Left ventricle myocardium superior (tissue), 1 donor: Measurements from ENCODE around the gene PRKAR1A. TPM values are rescaled to one million over a fixed set of nuclear protein-coding genes. Genes with fewer than 3 reads are reported as not detected.

Experiments used
- ATAC-seq: fragments of 200-7000 bp; cut with Tn5 transposase; one replicate; pipeline ENCODE4 v1.9.1; 2020; ENCODE audit warnings: mild to moderate bottlenecking, moderate library complexity
- DNase-seq: peaks from one replicate; pipeline ENCODE4 v3.0.0-alpha.2; 2020
- intact Hi-C: fragments of 100-400 bp; cut with micrococcal nuclease; formaldehyde crosslinking; loops from one replicate; pipeline ENCODE4 v1.11.0; 2022
- total RNA-seq: library from RNA; stranded (reverse); fragmentation: NEBNext Ultra II Directional; extraction: Animal tissue kit (Norgen Biotek cat#: 25700); gene quantifications from one replicate; pipeline ENCODE4 v1.2.1, GENCODE V29; 2021
- donor health status: DM: no; HTN: yes; CAD: no; lungs with severe emphysema.

The PRKAR1A gene
- total RNA-seq, 1 donor from 2014 or later, result 599 TPM

- ATAC-seq (no peak), DNase-seq (no peak)
- intact Hi-C loops, result loop anchor here (10.0 kb wide), 1 partner anchor 220 kb away; no protein-coding TSS in a partner anchor
These were observed 22.5 kb downstream of the PRKAR1A start for GRCh38 chr17:68534695-68535088.

DNA sequence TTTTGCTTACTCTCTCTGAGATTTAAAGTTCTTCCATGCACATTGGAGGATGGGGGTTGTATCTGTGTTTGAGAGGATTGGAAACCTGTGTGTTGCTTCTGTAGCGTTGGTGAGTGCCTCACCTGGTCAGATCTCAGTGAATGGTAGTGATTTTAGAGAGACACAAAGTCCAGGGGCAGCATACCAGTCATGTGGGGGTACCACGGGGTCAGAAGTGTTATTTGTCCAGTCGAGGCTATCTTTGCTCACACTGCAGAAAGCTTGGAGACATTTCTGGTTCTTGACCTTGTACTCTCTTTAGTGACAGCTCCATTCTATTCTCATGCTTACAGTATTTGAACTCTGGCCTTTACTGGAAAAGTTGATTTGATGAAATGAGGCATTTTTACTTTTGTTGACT is 23.7 kb downstream of the PRKAR1A start:
- ATAC-seq (no peak), DNase-seq (no peak)
- intact Hi-C loops, result loop anchor here (10.0 kb wide), 1 partner anchor 219 kb away; no protein-coding TSS in a partner anchor

- peak; percentile 18 for ATAC-seq
- intact Hi-C loops, result loop anchor here (10.0 kb wide), 1 partner anchor 215 kb away; no protein-coding TSS in a partner anchor
- DNase-seq, result no peak
These were observed 27.6 kb downstream of the PRKAR1A start for GRCh38 chr17:68539548-68540467.

- ATAC-seq, result peak; percentile 8
- intact Hi-C loops, result no loop called here
These were observed 28.8 kb downstream of the PRKAR1A start for GRCh38 chr17:68540981-68541380.

GRCh38 chr17:68541816-68542215 is 29.6 kb downstream of the PRKAR1A start:
- peak; percentile 1 for ATAC-seq
- intact Hi-C loops, result no loop called here
- no peak for DNase-seq

More at GRCh38 chr17:68540981-68541380, 28.8 kb downstream of the PRKAR1A start:
- DNase-seq, result no peak

GRCh38 chr17:68542698-68543463 is 30.7 kb downstream of the PRKAR1A start:
- DNase-seq, result no peak
- ATAC-seq, result no peak
- intact Hi-C loops, result no loop called here

DNA sequence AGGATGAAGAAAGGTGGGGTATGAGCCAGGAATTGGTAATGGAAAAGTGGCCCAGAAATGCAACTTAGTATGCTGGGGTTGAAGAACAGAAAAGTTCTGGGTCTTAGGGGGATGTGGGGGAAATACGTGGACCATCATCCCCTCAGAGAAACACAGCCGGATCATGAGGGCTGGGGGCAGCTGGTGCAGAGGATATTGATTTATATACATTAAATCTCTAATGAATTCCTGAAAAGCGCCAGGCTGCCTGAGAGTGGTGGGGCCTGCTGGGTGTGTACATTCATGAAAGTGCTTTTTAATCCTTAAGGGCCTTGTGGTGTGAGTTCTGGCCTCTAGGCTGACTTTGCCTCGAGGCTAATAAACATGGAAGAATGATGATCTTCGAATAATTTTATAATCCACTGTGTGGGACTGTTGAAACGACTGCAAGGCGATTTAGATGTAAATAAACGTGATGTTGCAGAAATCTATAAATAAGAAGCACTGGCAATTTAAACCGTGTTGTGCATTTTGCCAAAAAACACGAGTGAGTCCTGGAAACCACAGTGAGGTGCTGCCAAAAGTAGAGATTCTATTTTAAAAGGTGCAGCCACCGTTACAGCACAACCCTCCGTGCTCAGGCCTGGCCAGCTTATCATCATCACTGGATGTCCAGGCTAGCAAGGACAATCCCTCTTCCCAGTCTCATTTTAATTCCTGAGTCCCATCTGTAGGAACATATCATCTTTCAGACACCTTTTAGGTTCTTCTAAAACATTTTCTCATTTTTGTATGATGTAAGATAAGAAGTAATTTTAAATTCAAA is 32.1 kb downstream of the PRKAR1A start:
- ATAC-seq (peak; percentile 26), DNase-seq (no peak)
- intact Hi-C loops, result no loop called here

DNA sequence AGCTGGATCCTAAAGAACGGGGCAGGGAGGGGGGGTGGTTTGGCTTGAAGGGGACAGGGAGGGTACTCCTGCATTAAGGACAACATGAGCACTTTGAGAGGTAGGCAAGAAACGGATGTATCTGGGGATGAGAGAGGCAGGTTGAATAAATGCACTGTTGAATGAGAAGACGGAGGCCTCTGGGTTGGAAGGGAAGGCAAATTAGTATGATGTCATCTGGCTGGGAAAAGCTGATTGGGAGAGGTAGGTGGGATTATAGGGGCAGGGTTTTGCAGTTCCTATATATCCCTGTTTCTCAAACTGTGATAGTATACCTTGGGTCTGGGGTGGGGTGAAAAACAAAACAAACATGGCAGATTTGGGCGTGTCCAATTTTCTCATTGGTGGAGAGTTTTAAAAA is 44.3 kb downstream of the PRKAR1A start:
- ATAC-seq, result no peak
- DNase-seq, result no peak

GRCh38 chr17:68559316-68559715 is 47.1 kb downstream of the PRKAR1A start:
- no peak for DNase-seq
- intact Hi-C loops, result no loop called here
- ATAC-seq, result no peak

More for the DNA sequence above, 44.3 kb downstream of the PRKAR1A start:
- intact Hi-C loops, result no loop called here

DNA sequence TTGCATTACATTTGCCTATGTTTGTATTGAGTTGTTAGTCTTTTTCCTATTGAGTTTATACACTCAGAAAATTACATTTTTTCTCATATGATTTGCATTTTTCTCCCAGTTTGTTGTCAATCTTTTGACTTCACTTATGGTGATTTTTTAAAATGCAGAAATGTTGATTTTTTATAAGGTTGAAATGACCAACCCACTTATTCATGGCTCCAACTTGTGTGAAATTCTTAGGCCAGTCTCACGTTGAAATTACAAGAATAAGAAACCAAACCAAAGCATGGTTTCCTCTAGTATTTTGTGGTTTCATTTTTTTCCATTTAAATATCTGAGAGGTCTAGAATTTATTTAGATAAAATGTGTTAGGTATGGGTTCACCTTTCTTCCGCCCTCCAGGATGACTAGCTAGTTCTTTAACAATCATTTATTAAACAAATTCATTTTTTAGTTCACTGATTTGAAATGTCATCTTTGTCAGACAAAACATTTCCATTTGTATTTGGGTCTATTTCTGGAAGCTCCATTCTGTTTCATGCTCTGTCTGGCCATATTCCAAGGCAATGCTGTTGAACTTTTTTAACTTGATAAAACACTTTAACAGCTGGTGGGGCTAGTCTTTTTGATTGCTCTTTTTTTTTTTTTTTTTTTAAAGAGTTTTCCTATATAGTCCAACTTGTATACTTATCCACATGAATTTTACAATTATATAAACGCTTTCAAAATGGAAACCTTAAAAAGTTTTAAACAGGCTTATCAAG is 48.9 kb downstream of the PRKAR1A start:
- DNase-seq (no peak), ATAC-seq (peak; percentile 45)
- intact Hi-C loops, result no loop called here

GRCh38 chr17:68562736-68563135 is 50.5 kb downstream of the PRKAR1A start:
- ATAC-seq, result no peak
- intact Hi-C loops, result no loop called here
- no peak for DNase-seq

DNA sequence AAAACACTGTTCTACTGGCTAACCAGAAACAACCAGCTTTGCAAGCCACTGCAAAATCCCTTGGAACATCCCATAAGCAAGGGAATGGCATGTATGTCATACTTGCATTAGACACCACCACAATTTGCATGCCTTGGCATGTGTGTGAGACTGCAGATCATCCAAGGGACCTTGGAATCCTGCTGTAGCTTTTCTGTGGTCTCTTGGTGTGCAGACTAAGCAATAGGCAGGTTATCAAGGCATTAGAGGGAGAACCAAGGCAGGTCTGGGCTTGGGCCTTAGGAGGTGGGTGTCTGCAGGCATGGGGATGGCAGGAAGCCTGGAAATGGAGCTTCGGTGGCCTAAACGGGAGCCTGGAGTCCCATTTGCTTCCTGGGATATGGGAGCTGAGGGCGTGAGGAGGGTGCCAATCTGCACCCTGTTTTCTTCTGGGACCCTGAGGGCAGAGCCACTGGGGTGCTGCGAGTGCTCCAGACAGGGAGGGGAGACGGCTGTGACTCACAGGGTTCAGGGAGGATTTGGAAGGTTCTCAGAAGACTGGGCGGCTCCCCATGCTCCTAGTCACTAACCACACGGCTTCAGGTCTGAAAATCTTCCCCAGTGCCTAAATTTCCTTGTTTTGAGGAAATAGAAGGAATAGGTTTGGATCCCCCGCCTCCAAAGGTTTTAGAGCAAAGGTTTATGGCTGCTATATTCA is 52.3 kb downstream of the PRKAR1A start:
- intact Hi-C loops, result no loop called here
- ATAC-seq (no peak), DNase-seq (no peak)

DNA sequence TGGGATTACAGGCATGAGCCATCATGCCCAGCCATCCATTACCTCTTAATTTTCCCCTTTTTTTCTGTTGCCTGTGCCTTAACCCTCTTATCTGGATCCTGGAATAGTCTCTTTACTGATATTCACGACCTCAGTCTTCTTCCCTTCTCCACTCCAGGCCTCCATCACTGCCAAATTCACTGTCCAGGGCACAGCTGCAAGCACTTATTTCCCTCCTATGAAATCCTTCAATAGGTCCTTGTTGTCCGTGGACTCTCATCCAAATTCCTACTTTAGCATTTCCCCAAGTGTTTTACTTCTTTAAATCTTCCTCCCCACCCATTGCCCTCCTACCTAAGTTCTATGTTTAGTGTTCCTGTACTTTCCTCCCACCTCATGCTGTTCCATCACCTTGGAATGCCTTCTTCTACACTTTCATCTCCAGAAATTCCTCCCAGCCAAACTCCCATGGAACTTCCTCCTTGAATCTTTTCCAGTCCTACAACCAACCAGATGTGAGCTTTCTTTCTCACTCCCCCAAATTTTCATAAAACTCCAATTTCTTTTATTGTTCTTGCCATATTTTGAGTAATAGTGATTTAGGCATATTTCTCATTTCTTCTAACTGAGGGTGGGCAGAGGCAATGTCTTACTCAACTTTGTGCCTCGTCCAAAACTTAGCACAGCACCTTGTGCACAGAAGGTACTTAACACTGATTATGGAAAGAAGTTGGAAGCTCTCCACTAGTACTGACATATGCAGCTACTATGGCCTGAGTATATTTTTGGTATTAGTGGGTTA is 53.6 kb downstream of the PRKAR1A start:
- no peak for DNase-seq

DNA sequence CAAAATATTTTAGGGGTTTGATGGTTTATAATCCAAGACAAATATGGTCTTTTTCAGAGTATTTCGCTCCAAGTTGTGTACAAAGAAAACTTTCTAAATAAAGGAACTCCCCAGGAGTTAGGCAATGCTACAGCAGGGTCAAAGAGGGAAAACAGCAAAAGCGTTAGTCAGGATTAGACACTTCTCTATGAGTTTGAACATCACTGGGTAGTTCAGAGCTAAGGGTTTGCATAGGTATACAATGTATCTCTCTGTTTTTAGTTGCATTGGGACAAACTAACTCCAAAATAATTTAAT is 54.2 kb downstream of the PRKAR1A start:
- DNase-seq (no peak), ATAC-seq (no peak)
- intact Hi-C loops, result no loop called here

More for the DNA sequence above, 53.6 kb downstream of the PRKAR1A start:
- intact Hi-C loops, result no loop called here
- no peak for ATAC-seq

DNA sequence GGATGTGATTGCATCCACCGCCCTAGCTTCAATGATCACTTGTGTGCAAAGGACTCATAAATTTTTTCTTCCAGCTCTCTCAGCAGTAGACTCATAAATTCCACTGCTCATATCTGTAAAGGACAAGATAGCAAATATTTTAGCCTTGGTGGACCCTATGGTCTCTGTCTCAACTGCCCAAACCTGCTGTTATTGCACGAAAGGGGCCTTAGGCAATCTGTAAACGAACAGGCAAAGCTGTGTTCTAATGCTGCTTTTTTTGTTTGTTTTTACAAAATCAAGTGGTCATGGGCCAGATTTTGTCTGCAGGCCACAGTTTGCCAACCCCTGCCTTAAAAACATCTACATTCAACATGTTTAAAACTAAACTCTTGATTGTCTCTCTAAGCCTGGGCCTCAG is 54.8 kb downstream of the PRKAR1A start:
- no peak for ATAC-seq
- no peak for DNase-seq
- intact Hi-C loops, result no loop called here

GRCh38 chr17:68567581-68567980 is 55.4 kb downstream of the PRKAR1A start:
- ATAC-seq (no peak), DNase-seq (no peak)
- intact Hi-C loops, result no loop called here

- intact Hi-C loops, result no loop called here
- ATAC-seq, result no peak
These were observed 56.4 kb downstream of the PRKAR1A start for GRCh38 chr17:68568581-68568980.

More at GRCh38 chr17:68568581-68568980, 56.4 kb downstream of the PRKAR1A start:
- no peak for DNase-seq
